Stimulated activated CD4-positive, alpha-beta T cell treated with anti-CD3 and anti-CD28 coated beads, Interleukin-15, amount 100 ng/mL, for 24 hours (primary cell): Measurements from ENCODE around the gene RNF224.
"Not testable (repeated sequence)": the region's sequence is repeated elsewhere in the genome, so short reads cannot be mapped to it uniquely, and the experiment has no call there.

Experiments used
- DNase-seq: peaks from one replicate; pipeline ENCODE4 v3.0.0-alpha.2; 2020

RNF224 gene

GRCh38 chr9:137255448-137256114 lies 28.3 kb downstream of the RNF224 start:
- DNase-seq, result peak; percentile 55

GRCh38 chr9:137256362-137256761 lies 29.1 kb downstream of the RNF224 start:
- no peak for DNase-seq

DNA sequence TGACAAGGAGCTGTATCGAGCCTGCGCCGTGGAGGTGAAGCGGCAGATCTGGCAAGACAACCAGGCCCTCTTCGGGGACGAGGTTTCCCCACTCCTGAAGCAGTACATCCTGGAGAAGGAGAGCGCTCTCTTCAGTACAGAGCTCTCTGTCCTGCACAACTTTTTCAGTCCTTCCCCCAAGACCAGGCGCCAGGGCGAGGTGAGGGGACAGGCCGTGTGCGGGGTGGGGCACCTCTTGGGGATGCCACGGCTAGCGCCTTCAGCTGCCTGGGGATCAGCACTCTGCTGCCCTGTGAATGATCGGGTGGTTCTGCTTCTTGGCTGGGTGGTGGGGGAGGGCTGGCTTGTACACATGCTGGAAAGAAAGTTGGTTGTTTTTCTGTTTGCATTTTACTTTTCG lies 29.6 kb downstream of the RNF224 start:
- no peak for DNase-seq

GRCh38 chr9:137262173-137262908 lies 35.0 kb downstream of the RNF224 start:
- not testable (repeated sequence) for DNase-seq

DNA sequence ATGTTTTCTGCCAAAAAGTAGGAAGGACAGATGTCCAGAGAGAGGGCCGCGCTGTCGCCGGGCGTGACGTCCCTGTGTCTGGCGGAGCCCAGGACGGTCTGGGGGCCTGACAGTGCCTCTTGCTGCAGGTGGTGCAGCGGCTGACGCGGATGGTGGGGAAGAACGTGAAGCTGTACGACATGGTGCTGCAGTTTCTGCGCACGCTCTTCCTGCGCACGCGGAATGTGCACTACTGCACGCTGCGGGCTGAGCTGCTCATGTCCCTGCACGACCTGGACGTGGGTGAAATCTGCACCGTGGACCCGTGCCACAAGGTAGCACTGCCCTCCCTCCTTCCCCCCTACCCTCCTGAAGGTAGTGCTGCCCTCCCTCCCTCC lies 35.6 kb downstream of the RNF224 start:
- DNase-seq, result no peak

- no peak for DNase-seq
These were observed 36.2 kb downstream of the RNF224 start for GRCh38 chr9:137263506-137263905.

DNA sequence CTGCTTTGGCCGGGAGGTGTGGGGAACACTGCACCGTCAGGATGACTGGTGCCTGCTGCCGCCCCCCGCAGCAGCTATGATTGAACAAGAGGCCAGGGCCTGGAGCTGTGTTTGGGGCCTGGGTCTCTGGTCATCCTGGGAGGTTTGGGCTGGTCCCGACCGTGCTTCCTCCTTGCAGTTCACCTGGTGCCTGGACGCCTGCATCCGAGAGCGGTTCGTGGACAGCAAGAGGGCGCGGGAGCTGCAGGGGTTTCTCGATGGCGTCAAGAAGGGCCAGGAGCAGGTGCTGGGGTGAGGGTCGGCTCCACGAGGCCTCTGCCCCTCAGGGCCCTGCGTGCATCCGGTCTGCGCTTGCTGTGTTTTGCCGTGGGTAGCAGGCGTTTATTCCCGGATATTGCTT lies 36.8 kb downstream of the RNF224 start:
- DNase-seq, result no peak

- DNase-seq, result no peak
These were observed 38.3 kb downstream of the RNF224 start for GRCh38 chr9:137265496-137266161.

- no peak for DNase-seq
These were observed 38.8 kb downstream of the RNF224 start for GRCh38 chr9:137266162-137266527.

DNA sequence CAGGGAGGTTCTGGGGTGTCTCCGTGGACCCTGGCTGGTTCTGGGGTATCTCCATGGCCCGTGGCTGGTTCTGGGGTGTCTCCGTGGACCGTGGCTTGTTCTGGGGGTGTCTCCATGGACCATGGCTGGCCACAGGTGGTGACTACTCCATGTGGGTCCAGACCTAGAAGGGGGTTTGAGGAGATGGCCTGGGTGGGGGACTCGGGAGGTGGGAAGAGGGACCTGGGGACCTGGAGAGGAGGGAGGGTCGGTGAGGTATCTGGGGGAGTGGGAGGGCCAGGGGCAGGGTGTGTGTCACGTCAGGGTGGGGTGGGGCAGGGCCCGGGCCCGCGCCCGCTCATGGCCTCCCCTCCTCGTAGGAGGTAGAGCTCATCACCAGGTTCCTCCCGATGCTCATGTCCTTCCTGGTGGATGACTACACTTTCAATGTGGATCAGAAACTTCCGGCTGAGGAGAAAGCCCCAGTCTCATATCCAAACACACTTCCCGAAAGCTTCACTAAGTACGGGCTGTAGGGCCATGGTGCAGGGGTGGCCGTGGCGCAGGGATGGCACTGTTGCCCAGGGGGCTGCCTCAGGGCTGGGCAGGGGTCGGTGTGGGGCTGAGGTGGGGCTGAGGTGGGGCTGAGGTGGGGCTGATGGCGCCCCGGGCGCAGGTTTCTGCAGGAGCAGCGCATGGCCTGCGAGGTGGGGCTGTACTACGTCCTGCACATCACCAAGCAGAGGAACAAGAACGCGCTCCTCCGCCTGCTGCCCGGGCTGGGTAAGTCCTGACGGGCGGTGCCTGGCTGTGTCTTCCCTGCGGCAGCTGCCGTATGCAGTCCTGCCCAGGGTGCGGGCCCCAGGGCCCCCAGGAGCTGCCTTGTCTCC lies 39.5 kb downstream of the RNF224 start:
- DNase-seq, result no peak

DNA sequence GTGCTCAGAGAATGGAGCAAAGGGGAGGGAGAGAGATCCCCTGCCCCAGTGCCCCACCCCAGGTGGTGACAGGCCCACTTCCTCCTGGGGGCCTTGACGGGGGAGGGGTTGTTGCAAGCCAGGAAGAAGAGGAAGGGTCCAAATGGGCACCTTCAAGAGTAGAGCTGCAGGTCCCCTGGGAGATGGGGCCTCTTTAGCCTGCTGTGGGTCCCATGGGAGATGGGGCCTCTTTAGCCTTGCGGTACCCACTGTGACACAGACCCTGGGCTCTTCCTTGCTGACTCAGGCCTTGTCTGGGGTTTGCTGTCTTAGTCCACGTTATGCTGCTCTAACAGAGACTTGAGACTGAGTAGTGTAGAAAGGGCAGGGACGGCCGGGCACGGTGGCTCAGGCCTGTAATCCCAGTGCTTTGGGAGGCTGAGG lies 40.6 kb downstream of the RNF224 start:
- no peak for DNase-seq

DNA sequence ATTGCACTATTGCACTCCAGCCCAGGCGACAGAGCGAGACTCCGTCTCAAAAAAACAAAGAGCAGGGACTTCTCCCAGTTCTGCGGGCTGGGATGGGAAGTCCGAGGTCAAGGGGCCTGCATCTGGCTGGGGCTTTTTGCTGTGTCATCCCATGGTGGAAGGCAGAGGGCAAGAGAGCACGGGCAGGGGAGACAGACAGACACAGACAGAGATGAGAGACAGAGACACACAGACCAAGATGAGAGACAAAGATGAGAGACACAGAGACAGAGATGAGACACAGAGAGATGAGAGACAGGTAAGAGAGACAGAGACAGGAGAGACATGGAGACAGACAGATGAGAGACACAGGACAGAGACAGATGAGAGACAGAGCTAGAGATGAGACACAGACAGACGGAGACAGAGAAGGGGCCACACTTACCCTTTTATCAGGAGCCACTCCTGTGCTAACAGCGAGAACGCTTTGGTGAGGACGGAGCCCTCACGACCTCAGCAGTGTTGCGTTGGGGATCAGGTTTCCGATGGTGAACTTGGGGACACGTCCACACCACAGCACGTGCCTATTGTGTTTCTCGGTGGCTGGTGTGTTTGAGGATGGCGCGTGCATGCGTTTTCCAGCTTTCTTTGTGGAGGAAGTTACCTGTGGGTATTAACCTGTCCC lies 41.4 kb downstream of the RNF224 start:
- no peak for DNase-seq

- no peak for DNase-seq
These were observed 42.0 kb downstream of the RNF224 start for GRCh38 chr9:137269231-137269772.

- DNase-seq, result peak; percentile 34
These were observed 43.8 kb downstream of the RNF224 start for GRCh38 chr9:137270929-137271695.

DNA sequence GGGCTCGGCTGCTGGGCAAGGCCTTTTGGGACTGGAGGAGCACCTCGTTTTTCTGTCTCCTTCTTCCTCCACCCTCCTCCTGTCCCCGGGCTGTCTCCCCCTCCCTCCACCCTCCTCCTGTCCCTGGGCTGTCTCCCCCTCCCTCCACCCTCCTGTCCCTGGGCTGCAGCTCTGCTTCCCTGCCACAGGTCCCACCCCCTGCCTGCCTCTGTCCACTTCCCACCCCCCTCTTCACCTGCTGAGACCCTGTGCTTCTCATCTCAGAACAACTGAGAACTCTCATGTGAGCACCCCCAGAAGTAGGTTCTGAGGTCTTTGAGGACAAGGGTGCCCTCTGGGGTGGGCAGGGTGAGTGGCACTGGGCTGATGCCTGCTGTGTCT lies 44.4 kb downstream of the RNF224 start:
- DNase-seq, result no peak

DNA sequence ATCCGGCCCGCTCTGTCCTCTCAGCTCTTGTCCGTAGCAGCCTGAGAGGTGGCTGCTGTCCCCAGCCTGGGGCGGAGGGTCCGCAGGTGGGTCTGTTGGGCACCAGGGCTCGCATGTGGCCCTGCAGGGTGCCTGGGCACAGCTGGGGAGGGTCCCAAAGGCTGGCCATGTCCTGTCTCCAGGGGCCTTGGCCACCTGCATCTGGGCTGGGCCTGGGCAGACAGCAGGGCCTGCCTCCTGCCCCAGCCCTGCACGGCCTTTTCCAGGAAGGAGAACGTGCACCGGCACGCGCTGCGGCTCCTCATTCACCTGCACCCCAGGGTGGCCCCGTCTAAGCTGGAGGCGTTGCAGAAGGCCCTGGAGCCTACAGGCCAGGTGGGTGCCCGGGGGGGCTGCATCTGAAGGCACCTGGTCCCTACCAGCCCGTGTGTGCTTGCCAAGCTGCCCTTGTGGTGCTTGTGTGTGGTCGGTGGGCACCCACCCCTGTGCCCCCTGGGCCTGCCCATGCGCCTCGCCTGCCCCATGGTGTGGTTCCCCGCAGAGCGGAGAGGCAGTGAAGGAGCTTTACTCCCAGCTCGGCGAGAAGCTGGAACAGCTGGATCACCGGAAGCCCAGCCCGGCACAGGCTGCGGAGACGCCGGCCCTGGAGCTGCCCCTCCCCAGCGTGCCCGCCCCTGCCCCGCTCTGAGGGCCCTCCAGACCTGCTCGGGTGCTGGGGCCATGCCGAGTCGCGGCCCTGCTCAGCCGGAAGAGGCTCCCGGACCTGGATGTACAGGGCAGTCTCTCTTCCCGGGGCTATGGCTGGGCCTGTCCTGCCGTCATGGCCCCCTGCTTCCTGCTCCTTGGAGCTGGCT lies 45.2 kb downstream of the RNF224 start:
- no peak for DNase-seq

DNA sequence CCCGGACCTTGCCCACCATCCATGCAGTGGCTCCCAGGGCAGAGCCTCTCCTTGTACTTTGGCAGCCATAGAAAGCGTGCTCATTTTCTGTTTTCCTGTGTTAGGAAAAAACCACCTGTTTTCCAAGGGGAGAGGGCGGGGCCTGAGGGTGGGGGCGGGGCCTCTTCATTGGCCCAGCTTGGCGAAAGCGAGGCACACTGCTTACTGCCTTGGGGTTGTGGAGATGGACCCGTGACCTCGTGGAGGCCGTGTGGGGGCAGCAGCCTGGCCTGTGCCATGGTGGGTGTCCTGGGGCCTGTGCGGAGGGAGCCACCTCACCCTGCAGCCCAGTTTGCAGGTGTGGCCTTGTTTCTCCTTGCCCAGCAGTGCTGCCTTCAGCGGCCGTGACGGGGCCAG lies 45.8 kb downstream of the RNF224 start:
- no peak for DNase-seq

DNA sequence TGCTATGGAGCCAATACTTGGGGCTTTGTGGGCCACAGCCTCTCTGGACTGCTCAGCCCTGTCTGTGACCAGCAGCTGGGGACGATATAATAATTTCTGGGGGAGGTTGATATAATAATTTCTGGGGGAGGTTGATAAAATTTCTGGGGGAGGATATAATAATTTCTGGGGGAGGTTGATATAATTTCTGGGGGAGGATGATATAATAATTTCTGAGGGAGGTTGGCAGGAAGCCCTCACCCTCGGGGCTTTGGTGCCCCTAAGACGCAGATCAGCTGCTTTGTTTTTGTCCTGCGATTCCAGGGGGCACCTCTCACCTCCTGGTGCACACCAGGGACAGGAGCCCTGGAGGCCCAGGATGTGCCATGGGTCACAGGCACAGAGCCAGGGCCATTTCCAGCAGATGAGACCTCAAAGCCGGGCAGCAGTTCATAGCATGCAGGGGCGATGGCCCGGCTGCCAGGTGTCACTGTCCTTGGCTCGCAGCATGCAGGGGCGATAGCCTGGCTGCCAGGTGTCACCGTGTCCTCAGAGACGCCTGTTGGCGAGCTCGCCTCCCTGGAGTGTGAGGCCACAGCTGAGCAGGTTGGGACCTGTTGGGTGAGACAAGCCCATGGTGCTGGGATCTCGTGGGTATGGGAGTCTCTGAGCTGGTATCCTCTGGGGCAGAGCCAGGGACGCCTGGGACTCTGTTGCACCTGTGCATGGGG lies 46.5 kb downstream of the RNF224 start:
- DNase-seq, result no peak

DNA sequence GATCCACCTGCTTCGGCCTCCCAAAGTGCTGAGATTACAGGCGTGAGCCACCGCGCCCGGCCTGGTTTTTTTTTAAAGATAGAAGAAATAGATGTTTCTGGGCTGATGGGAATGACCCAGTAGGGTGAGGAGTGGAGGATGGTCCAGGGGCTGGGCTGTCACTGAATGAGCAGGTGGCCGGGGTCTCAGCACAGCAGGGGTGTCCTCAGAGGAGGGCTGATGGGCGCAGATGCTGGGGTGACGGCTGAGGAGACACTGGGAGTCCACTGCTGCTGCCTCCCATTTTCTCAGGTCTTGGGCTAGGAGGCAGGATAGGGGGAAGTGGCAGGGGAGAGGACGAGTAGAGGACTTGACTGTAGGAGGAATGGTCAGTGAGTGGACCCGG lies 47.9 kb downstream of the RNF224 start:
- no peak for DNase-seq
